Stimulated activated CD8-positive, alpha-beta memory T cell treated with anti-CD3 and anti-CD28 coated beads, Interleukin-4, amount 100 ng/mL, for 4 hours (primary cell): ENCODE measurements around the gene TGIF2.

Source experiments
- DNase-seq, 2 donors: peaks; one replicate each; pipeline ENCODE4 v3.0.0-alpha.2; 2020; ENCODE audit warnings: low read depth in 2 of 2, low spot score in 1 of 2

The TGIF2 gene

GRCh38 chr20:36573103-36573797 is at the start of gene TGIF2:
Gene TGIF2 (plus strand): TSS chr20:36573597. CDS start chr20:36578775, 5,178 bp downstream.
- DNase-seq = peak; percentile 73 to 87

- no peak for DNase-seq
These were observed 47.6 kb upstream of the TGIF2 start for GRCh38 chr20:36525620-36526365.

- DNase-seq = no peak
These were observed 46.8 kb upstream of the TGIF2 start for GRCh38 chr20:36526521-36527011.

GRCh38 chr20:36527331-36528125 is 45.9 kb upstream of the TGIF2 start:
- no peak for DNase-seq

GRCh38 chr20:36528176-36528874 is 45.1 kb upstream of the TGIF2 start:
- DNase-seq = no peak

GRCh38 chr20:36528875-36529417 is 44.5 kb upstream of the TGIF2 start:
- DNase-seq = no peak

GRCh38 chr20:36532388-36532787 is 41.0 kb upstream of the TGIF2 start:
- no peak for DNase-seq

- DNase-seq = no peak
These were observed 40.6 kb upstream of the TGIF2 start for GRCh38 chr20:36532822-36533221.

GRCh38 chr20:36538026-36538722 is 35.2 kb upstream of the TGIF2 start:
- no peak for DNase-seq

GRCh38 chr20:36540551-36541211 is 32.7 kb upstream of the TGIF2 start:
- DNase-seq = no peak

- DNase-seq = no peak
These were observed 32.1 kb upstream of the TGIF2 start, which contains the start of gene MYL9 for GRCh38 chr20:36541227-36541767. Gene MYL9 (plus strand): TSS chr20:36541519. CDS start chr20:36544885, 3,366 bp downstream.

- DNase-seq = no peak
These were observed 31.5 kb upstream of the TGIF2 start for GRCh38 chr20:36541768-36542488.

- DNase-seq = no peak
These were observed 30.7 kb upstream of the TGIF2 start for GRCh38 chr20:36542516-36543183.

- DNase-seq = no peak
These were observed 29.9 kb upstream of the TGIF2 start for GRCh38 chr20:36543184-36544133.

GRCh38 chr20:36544134-36545018 is 29.0 kb upstream of the TGIF2 start:
- DNase-seq = no peak
